ENCODE data around the gene CCNYL1.
A peak's percentile ranks its signal among the peaks of the same experiment; 100 is the strongest.
"Not testable (repeated sequence)": the region's sequence is repeated elsewhere in the genome, so short reads cannot be mapped to it uniquely, and the experiment has no call there.

The CCNYL1 gene

DNA sequence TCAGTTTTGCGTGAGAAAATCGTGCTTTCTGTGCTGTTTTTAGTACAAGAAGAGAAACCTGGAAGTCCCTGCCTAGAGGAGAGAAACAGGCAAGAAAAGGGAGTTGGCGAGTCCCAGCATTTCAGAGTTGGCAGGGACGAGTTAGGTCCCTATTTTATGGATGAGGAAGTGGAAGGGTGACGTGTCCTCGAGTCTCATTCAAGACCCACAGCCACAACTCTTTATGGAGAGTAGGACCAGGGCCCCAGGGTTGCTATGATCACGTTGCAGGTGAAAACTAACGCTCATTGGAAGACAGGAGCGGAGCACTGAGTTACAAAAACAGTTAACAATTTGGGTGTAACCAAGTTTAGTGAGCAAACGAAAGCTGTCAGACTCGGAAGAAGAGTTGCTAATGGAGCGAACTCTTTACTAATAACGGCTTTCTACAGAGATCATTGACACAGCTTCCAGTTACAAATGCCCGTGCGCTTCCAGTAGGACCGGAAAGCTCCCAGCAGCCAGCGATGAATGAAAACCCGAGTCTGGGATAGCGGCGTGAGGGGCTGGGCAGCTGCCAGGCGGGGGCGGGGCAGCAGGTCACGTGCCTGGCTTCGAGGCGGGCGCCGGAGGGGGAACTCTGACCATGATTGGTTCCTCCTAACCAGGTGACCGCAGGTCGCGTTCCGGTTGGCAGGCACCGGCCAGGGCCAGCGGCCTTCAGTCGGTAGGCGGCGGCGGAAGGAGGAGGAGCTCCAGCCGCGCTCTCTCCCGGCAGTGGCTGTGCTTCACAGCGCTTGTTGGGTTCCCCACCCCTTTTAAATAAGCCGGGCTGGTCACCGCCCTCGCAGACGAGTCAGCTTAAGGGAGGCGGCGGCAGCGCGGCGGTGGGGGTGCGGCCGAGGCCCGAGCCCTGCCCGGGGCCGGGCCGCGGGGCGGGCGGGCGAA is at the start of gene CCNYL1:
CCNYL1 (plus strand) TSS at position 827 of the 927 bp plus-strand sequence. CDS start 257 bp downstream, outside the sequence.
- DNase-seq, result peak; percentile 95

DNA sequence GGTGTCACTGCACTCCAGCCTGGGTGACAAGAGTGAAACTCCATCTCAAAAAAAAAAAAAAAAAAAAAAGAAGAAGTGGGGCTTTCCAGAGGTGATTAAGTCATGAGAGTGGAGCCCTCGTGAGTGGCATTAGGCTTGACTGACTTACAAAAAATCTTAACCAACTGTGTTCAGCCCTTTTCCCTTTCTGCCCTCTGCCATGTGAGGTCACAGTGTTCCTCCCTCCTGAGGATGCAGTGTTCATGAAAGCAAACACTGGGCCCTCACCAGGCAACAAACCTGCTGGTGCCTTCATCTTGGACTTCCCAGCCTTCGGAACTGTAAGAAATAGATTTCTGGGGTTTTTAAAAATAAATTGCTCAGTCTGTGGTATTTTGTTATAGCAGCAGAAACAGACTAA is 49.2 kb upstream of the CCNYL1 start:
- DNase-seq, result no peak

DNA sequence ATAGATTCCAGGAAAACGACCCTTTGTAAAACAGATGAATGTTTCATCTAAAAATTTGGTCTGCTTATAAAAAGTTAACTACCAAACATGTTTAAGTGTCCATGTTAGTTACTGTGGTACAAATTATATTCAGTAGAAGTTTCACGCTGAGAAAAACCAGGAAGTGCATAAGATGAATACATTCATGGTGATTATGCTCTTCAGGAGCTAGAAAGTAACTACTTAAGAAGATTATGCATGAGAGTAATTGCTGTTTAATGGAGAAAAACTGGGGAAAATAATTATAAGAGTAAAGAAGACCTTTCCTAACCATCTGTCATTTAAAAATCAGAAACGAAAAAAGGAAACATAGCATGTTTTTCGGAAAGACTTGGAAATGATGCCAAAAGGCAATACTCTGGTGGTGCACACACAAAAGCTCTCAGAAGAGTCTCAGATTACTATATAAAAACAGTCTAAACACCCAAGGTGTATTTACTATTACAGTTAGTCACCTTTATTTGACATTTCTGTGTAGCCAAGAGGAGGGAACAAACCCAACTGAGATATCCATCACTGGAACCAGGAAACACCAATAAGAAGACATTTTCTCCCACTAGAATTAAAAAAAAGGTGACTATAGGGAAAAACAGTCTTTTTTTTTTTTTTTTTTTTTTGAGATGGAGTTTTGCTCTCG is 47.4 kb upstream of the CCNYL1 start:
- DNase-seq, result no peak

GRCh38 chr2:207670887-207671286 is 40.6 kb upstream of the CCNYL1 start:
- DNase-seq, result no peak

GRCh38 chr2:207673431-207673830 is 38.0 kb upstream of the CCNYL1 start:
- DNase-seq, result no peak

DNA sequence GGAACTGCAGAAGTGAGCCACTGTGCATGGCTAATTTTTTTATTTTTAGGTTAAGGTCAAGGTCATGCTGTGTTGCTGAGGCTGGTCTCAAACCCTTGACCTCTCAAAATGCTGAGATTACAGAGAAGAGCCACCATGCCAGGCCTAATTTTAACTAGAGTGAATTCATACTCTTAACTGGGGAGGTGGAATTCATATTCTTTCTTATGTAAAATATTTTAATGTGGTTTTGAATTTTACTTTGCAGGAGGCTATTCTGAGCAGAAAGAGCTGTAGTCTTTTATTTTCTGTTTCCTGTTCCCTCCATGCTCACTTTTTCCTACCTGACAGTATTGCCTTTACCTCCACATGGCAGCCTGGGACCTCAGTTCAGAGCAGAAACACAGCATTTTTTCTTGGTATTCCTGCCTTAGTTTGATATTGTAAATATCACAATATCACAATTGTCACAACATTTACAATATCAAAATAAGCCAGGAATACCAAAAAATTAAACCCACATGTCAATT is 37.1 kb upstream of the CCNYL1 start:
- DNase-seq, result no peak

DNA sequence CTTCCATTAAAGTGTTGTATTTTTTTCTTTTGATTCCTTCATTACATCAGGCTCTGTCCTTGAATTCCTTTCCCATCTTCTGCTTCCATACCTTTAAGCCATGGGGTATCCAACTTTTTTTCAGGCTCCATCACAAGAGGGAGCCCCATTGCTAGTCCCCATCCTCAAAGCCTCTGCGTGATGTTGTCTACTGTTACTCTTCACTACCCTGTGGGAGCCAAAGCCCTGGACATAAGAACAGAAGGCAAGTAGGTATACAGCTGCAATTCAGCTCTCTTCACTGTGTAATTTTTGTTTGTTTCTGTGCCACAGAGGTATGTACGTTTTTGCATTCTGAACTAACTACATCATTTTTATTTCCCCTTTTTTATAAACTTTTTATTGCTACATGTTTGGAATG is 36.6 kb upstream of the CCNYL1 start:
- DNase-seq, result no peak

- DNase-seq, result no peak
These were observed 34.5 kb upstream of the CCNYL1 start for GRCh38 chr2:207676827-207677354.

- no peak for DNase-seq
These were observed 30.0 kb upstream of the CCNYL1 start for GRCh38 chr2:207681431-207681830.

DNA sequence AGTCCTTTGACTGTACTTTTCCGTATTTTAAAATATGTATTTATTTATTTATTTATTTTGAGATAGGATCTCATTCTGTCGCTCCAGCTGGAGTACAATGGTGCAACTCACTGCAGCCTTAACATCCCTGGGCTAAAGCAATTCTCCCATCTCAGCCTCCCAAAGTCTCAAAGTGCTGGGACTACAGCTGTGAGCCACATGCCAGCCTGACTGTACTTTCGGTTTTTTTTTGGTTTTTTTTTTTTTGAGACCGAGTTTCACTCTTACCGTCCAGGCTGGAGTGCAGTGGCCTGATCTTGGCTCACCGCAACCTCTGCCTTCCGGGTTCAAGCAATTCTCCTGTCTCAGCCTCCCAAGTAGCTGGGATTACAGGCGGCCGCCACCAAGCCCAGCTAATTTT is 28.9 kb upstream of the CCNYL1 start:
- no peak for DNase-seq

DNA sequence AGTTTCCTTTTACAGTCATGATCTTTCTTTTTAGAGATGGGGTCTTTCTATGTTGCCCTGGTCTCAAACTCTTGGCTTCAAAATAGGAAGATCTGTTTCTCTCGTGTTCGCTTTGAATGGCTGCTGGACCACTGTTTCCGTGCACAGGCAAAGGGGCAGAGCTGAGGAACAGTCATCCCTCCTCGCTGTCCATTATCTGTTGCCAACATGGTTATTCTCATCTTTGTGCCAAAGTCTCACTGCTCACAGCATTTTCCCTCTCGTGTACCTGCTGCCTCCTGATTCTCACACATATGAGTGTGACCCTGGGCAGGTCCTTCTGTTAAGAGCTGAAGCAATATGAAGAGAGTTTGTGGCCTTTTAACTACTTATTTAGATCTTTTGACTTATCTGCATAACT is 28.0 kb upstream of the CCNYL1 start:
- no peak for DNase-seq

DNA sequence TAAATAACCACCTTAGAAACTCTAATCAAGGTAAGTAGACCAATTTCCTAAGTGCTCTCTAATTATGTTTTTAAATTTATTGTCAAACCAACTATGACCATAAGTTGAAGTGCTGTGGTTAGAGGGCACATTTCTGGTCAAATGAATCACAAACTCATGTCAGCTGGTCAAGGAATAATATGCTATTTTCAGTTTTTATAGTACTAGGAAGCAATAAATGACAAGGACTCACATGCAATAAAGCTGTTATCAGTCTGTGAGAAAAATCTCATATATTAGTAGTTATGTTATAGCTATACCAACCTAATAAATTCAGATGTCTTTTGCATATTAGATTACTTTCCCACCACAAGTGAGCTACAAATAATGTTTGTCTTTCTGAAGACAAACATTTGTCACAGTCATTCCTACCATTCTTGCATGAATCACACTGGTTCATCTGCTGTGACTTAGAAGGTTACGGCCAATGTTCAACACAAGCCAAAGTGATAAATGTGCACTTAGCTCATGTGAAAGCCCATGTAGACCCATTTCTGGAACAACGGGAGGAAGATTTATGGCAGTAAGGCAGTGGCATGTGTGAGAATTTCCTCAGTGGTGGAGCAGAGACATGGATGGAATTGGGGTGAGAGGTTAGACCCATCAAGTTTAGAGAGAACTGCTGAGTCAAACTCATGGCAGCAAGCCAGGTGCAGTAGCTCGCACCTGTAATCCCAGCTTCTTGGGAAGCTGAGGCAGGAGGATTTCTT is 27.4 kb upstream of the CCNYL1 start:
- DNase-seq, result no peak

- no peak for DNase-seq
These were observed 24.6 kb upstream of the CCNYL1 start for GRCh38 chr2:207686812-207687211.

GRCh38 chr2:207688597-207688996 is 22.8 kb upstream of the CCNYL1 start:
- DNase-seq, result no peak

DNA sequence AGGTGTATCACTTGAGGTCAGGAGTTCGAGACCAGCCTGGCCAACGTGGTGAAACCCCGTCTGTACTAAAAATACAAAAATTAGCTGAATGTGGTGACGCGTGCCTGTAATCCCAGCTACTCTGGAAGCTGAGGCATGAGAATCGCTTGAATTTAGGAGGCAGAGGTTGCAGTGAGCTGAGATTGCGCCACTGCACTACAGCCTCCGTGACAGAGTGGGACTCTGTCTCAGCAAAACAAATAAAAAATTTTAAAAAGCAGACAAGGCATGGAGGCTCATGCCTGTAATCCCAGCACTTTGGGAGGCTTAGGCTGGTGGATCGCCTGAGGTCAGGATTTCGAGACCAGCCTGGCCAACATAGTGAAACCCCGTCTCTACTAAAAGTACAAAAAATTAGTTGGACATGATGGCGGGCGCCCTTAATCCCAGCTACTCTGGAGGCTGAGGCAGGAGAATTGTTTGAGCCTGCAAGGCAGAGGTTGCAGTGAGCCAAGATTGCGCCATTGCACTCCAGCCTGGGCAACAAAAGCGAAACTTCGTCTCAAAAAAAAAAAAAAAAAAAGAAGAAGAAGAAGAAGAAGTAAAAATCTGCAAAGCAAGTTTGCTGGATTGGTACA is 20.5 kb upstream of the CCNYL1 start:
- not testable (repeated sequence) for DNase-seq

- DNase-seq, result peak; percentile 46
These were observed 19.0 kb upstream of the CCNYL1 start for GRCh38 chr2:207692206-207693065.

DNA sequence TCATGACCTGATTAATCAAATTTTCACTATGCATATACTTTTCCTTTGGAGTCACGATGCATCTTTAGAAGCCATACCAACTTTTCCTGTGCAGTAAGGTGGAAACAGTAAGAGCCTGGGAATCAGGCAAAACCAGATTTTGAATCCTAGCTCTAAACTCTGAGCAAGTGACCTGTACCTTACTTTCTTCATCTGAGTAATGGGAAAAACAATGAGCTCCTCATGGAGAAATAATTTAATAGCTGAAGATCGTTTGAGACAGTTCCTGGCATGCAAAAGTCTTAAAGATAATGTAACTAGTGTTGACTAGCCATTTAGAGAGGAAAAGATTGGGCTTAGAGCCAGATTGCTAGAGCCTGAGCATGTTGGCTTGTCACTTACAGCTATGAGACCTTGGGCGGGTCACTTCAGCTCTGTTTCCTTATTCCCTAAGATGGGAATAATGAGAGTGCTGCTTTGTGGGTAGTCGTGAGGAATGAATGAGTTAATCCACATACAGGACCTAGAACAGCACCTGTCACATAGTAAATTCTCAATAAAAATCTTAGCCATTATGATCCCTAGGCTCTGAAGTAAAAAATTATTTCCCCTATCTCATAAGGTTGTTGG is 17.7 kb upstream of the CCNYL1 start:
- no peak for DNase-seq

GRCh38 chr2:207694811-207695281 is 16.6 kb upstream of the CCNYL1 start:
- DNase-seq, result no peak

- no peak for DNase-seq
These were observed 16.1 kb upstream of the CCNYL1 start for GRCh38 chr2:207695293-207695692.

- not testable (repeated sequence) for DNase-seq
These were observed 14.5 kb upstream of the CCNYL1 start for GRCh38 chr2:207696911-207697310.

DNA sequence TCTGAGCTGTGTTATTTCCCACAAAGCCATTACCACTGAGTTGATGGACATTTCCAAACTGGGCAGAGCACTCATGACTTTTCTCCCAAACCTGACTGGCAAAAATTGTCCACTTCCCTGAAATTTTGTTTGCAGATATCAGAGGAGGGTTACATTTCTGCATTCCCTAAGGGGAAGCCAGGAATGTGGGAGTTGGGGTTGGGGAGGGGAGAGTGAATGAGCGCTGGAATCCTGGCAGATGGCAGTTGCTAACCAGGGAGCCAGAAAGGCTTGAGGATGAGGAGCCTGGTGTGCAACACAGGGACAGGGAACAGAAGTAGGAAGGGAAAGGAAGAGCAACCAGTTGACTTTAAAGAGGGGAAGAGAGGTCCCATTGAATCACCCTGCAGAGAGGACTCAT is 14.0 kb upstream of the CCNYL1 start:
- no peak for DNase-seq

Measured in activated T-cell treated with anti-CD3 and anti-CD28 coated beads, Interleukin-2, amount 50 U/mL, for 1 hour (primary cell).